ENCODE results near the gene ATXN1.

DNA sequence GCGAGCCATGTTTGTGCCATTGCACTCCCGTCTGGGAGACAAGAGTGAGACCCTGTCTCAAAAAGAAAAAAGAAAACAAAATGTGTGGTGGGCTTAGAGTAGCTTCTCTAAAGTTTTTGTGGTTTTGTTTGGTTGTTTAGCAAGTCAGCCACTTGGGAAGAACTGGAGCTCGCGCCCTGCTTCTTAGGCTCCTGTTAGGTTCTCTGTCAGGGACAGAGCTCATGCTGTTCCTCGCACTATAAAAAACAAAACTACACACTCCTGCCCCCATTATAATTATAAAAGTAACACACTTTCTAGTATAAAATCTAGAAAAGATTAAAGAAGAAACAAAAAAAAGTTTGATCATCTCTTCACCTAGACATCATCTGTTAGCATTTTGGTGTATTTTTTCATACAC is 489.8 kb downstream of the ATXN1 start:
- TF ChIP-seq GATA2 (IDR thresholded peaks at IDR 0.05; ENCODE audit: low read depth, low read length) = no peak
- TF ChIP-seq GATA3 (IDR thresholded peaks at IDR 0.05; ENCODE audit: low read depth, low read length) = no peak
